Measurements from ENCODE around the gene FST. TPM values are rescaled to one million over a fixed set of nuclear protein-coding genes. Genes with fewer than 3 reads are reported as not detected.

Gene FST
- total and polyA plus RNA-seq, 4 donors: 1.5 to 3.9 (median 2.6) TPM

DNA sequence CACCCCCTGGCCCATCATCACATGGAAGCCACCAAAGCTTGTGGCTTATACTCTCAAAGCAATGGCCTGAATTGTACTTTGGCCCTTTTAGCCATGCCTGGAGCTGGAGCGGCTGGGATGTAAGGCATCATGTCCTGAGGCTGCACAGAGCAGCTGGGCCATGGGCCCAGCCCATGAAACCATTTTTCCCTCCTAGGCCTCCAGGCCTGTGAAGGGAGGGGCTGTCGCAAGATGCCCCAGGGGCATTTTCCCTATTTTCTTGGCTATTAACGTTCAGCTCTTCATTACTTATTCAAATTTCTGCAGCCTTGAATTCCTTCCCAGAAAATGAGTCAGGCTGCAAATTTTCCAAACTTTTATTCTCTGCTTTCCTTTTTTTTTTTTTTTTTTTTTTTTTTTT is 27.7 kb downstream of the FST start:
- H3K27me3 ChIP-seq (ENCODE audit: control insufficient read depth in 3 of 3, insufficient read depth in 3 of 3, low read length in 2 of 3): no peaks in the 10 kb centered on the region
- H3K27ac ChIP-seq (ENCODE audit: low read depth in 1 of 2, low read length in 1 of 2): no peak overlapping the region
- 92 to 94% methylated on average over 3 of the region's 3 CpGs for WGBS, 2 donors
- no peak overlapping the region for H3K9ac ChIP-seq (ENCODE audit: insufficient read depth in 1 of 2, low read length in 2 of 2)
- TF ChIP-seq, protein P1, sequence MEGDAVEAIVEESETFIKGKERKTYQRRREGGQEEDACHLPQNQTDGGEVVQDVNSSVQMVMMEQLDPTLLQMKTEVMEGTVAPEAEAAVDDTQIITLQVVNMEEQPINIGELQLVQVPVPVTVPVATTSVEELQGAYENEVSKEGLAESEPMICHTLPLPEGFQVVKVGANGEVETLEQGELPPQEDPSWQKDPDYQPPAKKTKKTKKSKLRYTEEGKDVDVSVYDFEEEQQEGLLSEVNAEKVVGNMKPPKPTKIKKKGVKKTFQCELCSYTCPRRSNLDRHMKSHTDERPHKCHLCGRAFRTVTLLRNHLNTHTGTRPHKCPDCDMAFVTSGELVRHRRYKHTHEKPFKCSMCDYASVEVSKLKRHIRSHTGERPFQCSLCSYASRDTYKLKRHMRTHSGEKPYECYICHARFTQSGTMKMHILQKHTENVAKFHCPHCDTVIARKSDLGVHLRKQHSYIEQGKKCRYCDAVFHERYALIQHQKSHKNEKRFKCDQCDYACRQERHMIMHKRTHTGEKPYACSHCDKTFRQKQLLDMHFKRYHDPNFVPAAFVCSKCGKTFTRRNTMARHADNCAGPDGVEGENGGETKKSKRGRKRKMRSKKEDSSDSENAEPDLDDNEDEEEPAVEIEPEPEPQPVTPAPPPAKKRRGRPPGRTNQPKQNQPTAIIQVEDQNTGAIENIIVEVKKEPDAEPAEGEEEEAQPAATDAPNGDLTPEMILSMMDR (IDR thresholded peaks at IDR 0.05; ENCODE audit: control extremely low read depth, extremely low read depth): no peak
- no peak for ATAC-seq (ENCODE audit: insufficient read depth, low FRiP score)
- H3K36me3 ChIP-seq (ENCODE audit: control insufficient read depth in 4 of 4, insufficient read depth in 4 of 4, low read length in 4 of 4): no peaks in the 10 kb centered on the region
- H3K9me3 ChIP-seq (ENCODE audit: control insufficient read depth in 4 of 4, insufficient read depth in 3 of 4, low read length in 3 of 4): peaks cover 0 to 8% (median 4%) of the 10 kb centered on the region in 4 donors
- H3K4me3 ChIP-seq: no peak overlapping the region
- no peaks in the 10 kb centered on the region for H3K4me1 ChIP-seq (ENCODE audit: control insufficient read depth in 5 of 5, insufficient read depth in 5 of 5, low read length in 5 of 5)
- no peak for DNase-seq

DNA sequence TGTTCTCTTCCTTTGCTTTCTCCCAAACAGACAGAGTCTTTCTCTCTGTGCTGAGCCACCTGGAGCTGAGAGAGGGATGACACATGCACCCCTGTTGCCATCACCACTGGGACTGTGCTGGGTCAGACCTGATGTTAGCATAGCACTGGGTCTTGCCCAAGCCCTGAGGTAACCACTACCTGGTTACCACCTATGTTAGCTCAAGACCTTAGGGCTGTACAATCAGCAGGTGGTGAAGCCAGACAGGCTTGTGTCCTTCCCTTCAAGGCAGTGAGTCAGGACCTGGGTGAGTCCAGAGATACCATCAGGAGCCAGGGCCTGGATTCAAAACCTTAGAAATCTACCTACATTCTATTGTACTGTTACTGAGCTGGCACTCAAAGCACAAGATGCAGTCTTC is 32.1 kb downstream of the FST start:
- ATAC-seq (ENCODE audit: insufficient read depth, low FRiP score): no peak
- Histone ChIP-seq H3K36me3 (ENCODE audit: control insufficient read depth in 4 of 4, insufficient read depth in 4 of 4, low read length in 4 of 4) (no peaks in the 10 kb centered on the region), H3K27me3 (ENCODE audit: control insufficient read depth in 3 of 3, insufficient read depth in 3 of 3, low read length in 2 of 3) (no peaks in the 10 kb centered on the region), H3K4me3 (no peak overlapping the region), H3K9me3 (ENCODE audit: control insufficient read depth in 4 of 4, insufficient read depth in 3 of 4, low read length in 3 of 4) (peaks cover 0 to 10% (median 4%) of the 10 kb centered on the region in 4 donors), H3K27ac (ENCODE audit: low read depth in 1 of 2, low read length in 1 of 2) (no peak overlapping the region), H3K9ac (ENCODE audit: insufficient read depth in 1 of 2, low read length in 2 of 2) (no peak overlapping the region), H3K4me1 (ENCODE audit: control insufficient read depth in 5 of 5, insufficient read depth in 5 of 5, low read length in 5 of 5) (no peaks in the 10 kb centered on the region)
- TF ChIP-seq, protein P1 (IDR thresholded peaks at IDR 0.05; ENCODE audit: control extremely low read depth, extremely low read depth): no peak
- DNase-seq: no peak

DNA sequence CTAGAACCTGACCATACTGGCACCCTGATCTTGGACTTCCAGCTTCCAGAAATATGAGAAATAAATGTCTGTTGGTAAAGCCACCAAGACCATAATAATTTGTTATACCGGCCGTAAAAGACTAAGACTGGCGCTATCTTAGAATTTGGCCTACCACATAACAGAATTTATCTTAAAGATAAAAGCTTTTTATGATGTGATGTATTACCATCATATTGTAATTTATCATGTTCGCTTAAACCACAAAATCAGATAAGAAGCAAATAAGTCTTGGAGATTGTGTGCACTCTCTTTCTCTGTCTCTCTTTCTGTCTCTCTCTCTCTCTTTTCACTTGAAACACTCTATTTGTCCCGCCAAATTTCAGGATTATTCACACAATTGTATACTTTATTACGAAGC is 35.6 kb downstream of the FST start:
- TF ChIP-seq, protein P1 (IDR thresholded peaks at IDR 0.05; ENCODE audit: control extremely low read depth, extremely low read depth): no peak
- Histone ChIP-seq H3K9me3 (ENCODE audit: control insufficient read depth in 4 of 4, insufficient read depth in 3 of 4, low read length in 3 of 4) (peaks cover 0 to 6% (median under 1%) of the 10 kb centered on the region in 4 donors), H3K4me3 (no peak overlapping the region), H3K27ac (ENCODE audit: low read depth in 1 of 2, low read length in 1 of 2) (no peak overlapping the region), H3K36me3 (ENCODE audit: control insufficient read depth in 4 of 4, insufficient read depth in 4 of 4, low read length in 4 of 4) (no peaks in the 10 kb centered on the region), H3K4me1 (ENCODE audit: control insufficient read depth in 5 of 5, insufficient read depth in 5 of 5, low read length in 5 of 5) (no peaks in the 10 kb centered on the region), H3K27me3 (ENCODE audit: control insufficient read depth in 3 of 3, insufficient read depth in 3 of 3, low read length in 2 of 3) (no peaks in the 10 kb centered on the region), H3K9ac (ENCODE audit: insufficient read depth in 1 of 2, low read length in 2 of 2) (no peak overlapping the region)
- ATAC-seq (ENCODE audit: insufficient read depth, low FRiP score) (no peak), DNase-seq (no peak)
- WGBS, 2 donors: 79 to 85% methylated on average over 6 of the region's 6 CpGs

DNA sequence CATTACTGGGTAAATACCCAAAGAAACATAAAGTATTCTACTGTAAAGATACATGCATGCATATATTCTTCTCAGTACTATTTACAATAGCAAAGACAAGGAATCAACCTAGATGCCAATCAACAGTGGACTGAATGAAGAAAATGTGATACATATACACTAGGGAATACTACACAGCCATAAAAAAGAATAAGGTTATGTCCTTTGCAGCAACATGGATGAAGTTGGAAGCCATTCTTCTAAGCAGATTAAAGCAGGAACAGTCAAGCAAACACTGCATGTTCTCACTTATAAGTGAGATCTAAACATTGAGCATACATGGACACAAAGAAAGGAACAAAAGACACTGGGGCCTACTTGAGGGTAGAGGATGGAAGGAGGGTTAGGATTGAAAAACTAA is 40.4 kb downstream of the FST start:
- Histone ChIP-seq H3K4me1 (ENCODE audit: control insufficient read depth in 5 of 5, insufficient read depth in 5 of 5, low read length in 5 of 5) (no peaks in the 10 kb centered on the region), H3K4me3 (no peak overlapping the region), H3K9me3 (ENCODE audit: control insufficient read depth in 4 of 4, insufficient read depth in 3 of 4, low read length in 3 of 4) (no peaks in the 10 kb centered on the region), H3K27ac (ENCODE audit: low read depth in 1 of 2, low read length in 1 of 2) (no peak overlapping the region), H3K9ac (ENCODE audit: insufficient read depth in 1 of 2, low read length in 2 of 2) (no peak overlapping the region), H3K27me3 (ENCODE audit: control insufficient read depth in 3 of 3, insufficient read depth in 3 of 3, low read length in 2 of 3) (no peaks in the 10 kb centered on the region), H3K36me3 (ENCODE audit: control insufficient read depth in 4 of 4, insufficient read depth in 4 of 4, low read length in 4 of 4) (no peaks in the 10 kb centered on the region)
- ATAC-seq (ENCODE audit: insufficient read depth, low FRiP score): no peak
- TF ChIP-seq, protein P1 (IDR thresholded peaks at IDR 0.05; ENCODE audit: control extremely low read depth, extremely low read depth): no peak
- DNase-seq: no peak
